Neural cell (in vitro differentiated cells): ENCODE measurements around the gene MEGF11.

ENCODE experiments used
- CTCF ChIP-seq: fragments of 450-650 bp; IDR thresholded peaks from 2 replicates; pipeline ENCODE4 v1.5.1; 2014; ENCODE audit warnings: antibody characterized with exemption, mild to moderate bottlenecking, moderate library complexity; ENCODE audit not compliant: poor library complexity, severe bottlenecking
- EP300 ChIP-seq: fragments of 450-650 bp; conservative IDR thresholded peaks from 2 replicates; pipeline ENCODE4 v1.6.1; 2014; ENCODE audit warnings: antibody characterized with exemption, mild to moderate bottlenecking, moderate library complexity; ENCODE audit not compliant: poor library complexity, severe bottlenecking
- EZH2 ChIP-seq: fragments of 200-600, 300-800 bp; shearing (Covaris generic), sonication (generic); IDR thresholded peaks from 2 replicates; pipeline ENCODE4 v1.6.1; 2014; ENCODE audit warnings: antibody characterized with exemption, low read length, borderline replicate concordance, mild to moderate bottlenecking; ENCODE audit not compliant: insufficient read depth, poor library complexity, severe bottlenecking
- RAD21 ChIP-seq: fragments of 450-650 bp; conservative IDR thresholded peaks from 2 replicates; pipeline ENCODE4 v1.6.1; 2014; ENCODE audit warnings: antibody characterized with exemption, mild to moderate bottlenecking, moderate library complexity

- TF ChIP-seq CTCF (no peak), RAD21 (no peak), EZH2 (no peak), EP300 (no peak)
These were observed 36.5 kb upstream of the MEGF11 start for GRCh38 chr15:66290007-66290406.
